Measurements from ENCODE around the gene SYAP1. TPM values are rescaled to one million over a fixed set of nuclear protein-coding genes. Genes with fewer than 3 reads are reported as not detected.
"Not testable (repeated sequence)": the region's sequence is repeated elsewhere in the genome, so short reads cannot be mapped to it uniquely, and the experiment has no call there.

SYAP1 gene
- total and polyA plus RNA-seq, 2 of the 8 experiments (the other 6 are each of a cell fraction or from before 2014, with no cell fraction given), result 2.9 to 20.3 TPM

GRCh38 chrX:16726347-16726988 is 7.1 kb downstream of the SYAP1 start:
- H2AK5ac ChIP-seq (ENCODE audit: low read depth, low read length); H2BK5ac ChIP-seq (ENCODE audit: low read depth, low read length); H3K9ac ChIP-seq (replicated peaks in 1 of 4; ENCODE audit: extremely low read depth in 1 of 4, low read depth in 3 of 4, low read length in 3 of 4); H2AFZ ChIP-seq (ENCODE audit: low read length); H3K4me1 ChIP-seq (replicated peaks in 1 of 4; ENCODE audit: control insufficient read depth in 3 of 4, insufficient read depth in 4 of 4, low read length in 3 of 4); H3K18ac ChIP-seq (ENCODE audit: extremely low read depth, low read length); H3K23me2 ChIP-seq (ENCODE audit: low read depth, low read length); DNase-seq (ENCODE audit: low read depth in 1 of 2, low spot score in 2 of 2); H3K4me3 ChIP-seq (ENCODE audit: extremely low read depth in 1 of 4, insufficient read depth in 2 of 4, low read depth in 3 of 4, low read length in 4 of 4); H3K27me3 ChIP-seq (replicated peaks in 1 of 4; ENCODE audit: control insufficient read depth in 3 of 4, extremely low read depth in 1 of 4, insufficient read depth in 3 of 4, low read length in 3 of 4); CTCF ChIA-PET (ENCODE audit: partially characterized antibody); H3K79me1 ChIP-seq (ENCODE audit: low read depth, low read length); H3K27ac ChIP-seq (ENCODE audit: low read depth, low read length); H3K9me3 ChIP-seq (ENCODE audit: insufficient read depth in 2 of 2, low read depth in 1 of 2, low read length in 1 of 2); H2BK120ac ChIP-seq (replicated peaks; ENCODE audit: low read depth, low read length); H3K23ac ChIP-seq (ENCODE audit: insufficient read length); H3K56ac ChIP-seq (replicated peaks; ENCODE audit: insufficient read length, low read depth, low read length); H2BK15ac ChIP-seq (ENCODE audit: low read length); H4K91ac ChIP-seq (replicated peaks; ENCODE audit: insufficient read length, low read length); H2BK20ac ChIP-seq (ENCODE audit: low read length); FAIRE-seq; H4K5ac ChIP-seq (ENCODE audit: insufficient read length, low read depth, low read length); H3K4me2 ChIP-seq (ENCODE audit: insufficient read depth in 1 of 2, low read depth in 2 of 2, low read length in 2 of 2); H3K36me3 ChIP-seq (ENCODE audit: control insufficient read depth in 2 of 4, insufficient read depth in 4 of 4, low read length in 3 of 4); H2BK12ac ChIP-seq (ENCODE audit: low read depth, low read length); H4K20me1 ChIP-seq (replicated peaks in 1 of 2; ENCODE audit: control insufficient read depth in 1 of 2, insufficient read depth in 2 of 2, low read length in 2 of 2); POLR2A ChIA-PET (ENCODE audit: partially characterized antibody); H3K14ac ChIP-seq (ENCODE audit: insufficient read length); H3K4ac ChIP-seq (replicated peaks; ENCODE audit: insufficient read length, low read depth, low read length); H4K8ac ChIP-seq (ENCODE audit: extremely low read depth, insufficient read depth, low read length): not testable (repeated sequence)
- 91% methylated on average over 5 of the region's 5 CpGs; no CpG with 5 or more reads in 1 of the 2 experiments for WGBS, 2 experiments (ENCODE audit: extremely low coverage in 1 of 2, insufficient coverage in 1 of 2, insufficient read length in 1 of 2, insufficient replicate concordance in 2 of 2, low coverage in 1 of 2, low lambda C conversion rate in 2 of 2, missing lambda C conversion rate in 1 of 2)
- peaks cover 0 to 49% of the 10 kb centered on the region in 2 experiments; a peak in 2 of 4 replicates for H3K79me2 ChIP-seq (ENCODE audit: control insufficient read depth in 1 of 2, insufficient read depth in 2 of 2, low read length in 2 of 2)
